Measurements from ENCODE around the gene PFN1. TPM values are rescaled to one million over a fixed set of nuclear protein-coding genes. Genes with fewer than 3 reads are reported as not detected.

The PFN1 gene
- total and polyA plus RNA-seq, 2 of the 8 experiments (the other 6 are each of a cell fraction or from before 2014, with no cell fraction given), result 1,355 to 1,949 TPM

DNA sequence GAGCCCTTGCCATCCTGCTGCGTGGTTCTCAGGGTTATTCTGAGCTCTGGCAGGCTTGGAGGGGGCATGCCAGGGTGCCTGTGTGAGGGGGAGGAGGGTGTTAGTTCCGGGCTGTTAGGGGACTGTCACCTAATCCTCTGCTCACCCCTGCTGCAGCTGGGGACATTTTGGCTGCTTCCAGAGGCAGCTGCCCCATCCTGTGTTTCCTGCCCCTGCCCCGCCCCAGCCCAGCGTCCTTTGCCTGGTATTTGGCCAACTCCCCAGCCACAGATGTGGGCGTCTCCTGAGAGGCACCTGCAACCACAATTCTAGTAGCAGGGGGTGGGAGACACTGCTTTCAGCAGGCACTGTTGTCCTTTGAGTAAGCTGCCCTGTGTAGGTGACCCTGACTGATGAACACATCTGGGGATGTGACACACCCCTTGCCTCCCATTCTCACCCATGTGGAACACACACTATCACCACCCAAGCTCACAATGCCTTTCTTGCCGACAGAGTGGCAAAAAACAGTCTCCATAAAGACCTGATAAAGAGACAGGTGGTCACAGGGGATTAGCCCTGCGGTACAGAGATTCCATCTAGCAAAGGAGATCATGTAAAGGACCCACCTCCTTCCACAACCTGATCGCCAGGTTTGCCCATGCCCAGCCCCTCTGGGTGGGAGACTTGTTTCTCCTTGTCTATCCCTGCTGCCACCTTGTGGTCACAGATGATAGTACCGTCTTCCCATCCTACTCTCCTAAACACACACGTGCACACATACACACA, 45.1 kb downstream of the PFN1 start, which contains the start of gene CHRNE (continued):
- TF ChIP-seq JUN (IDR thresholded peaks at IDR 0.05; ENCODE audit: low read depth, low read length) (no peak), TCF12 (IDR thresholded peaks at IDR 0.05; ENCODE audit: low read depth, low read length) (no peak), EGR1 (IDR thresholded peaks at IDR 0.05; ENCODE audit: borderline replicate concordance, low read depth, low read length) (no peak), CBX5 (IDR thresholded peaks at IDR 0.05; ENCODE audit: low read depth, low read length) (no peak)

Measured in H1 (cell line).